DND-41 (cell line): ENCODE measurements around the gene ZNF451.

ENCODE experiments used
- ATAC-seq: fragments of 200-7000 bp; cut with Tn5 transposase; 3 replicates; pipeline ENCODE4 v1.9.1; 2021; ENCODE audit warnings: low read depth; ENCODE audit not compliant: insufficient read depth
- DNase-seq: peaks from one replicate; pipeline ENCODE4 v3.0.0-alpha.2; 2020
- H2AFZ ChIP-seq: 2 replicates; pipeline ENCODE4 v1.6.0; 2012; ENCODE audit warnings: low read depth, low read length
- H3K27ac ChIP-seq: 2 replicates; pipeline ENCODE4 v1.5.1; 2012; ENCODE audit warnings: low read length, inconsistent platforms
- H3K27me3 ChIP-seq: fragments of 200-600 bp; sonication (generic); 2 replicates; pipeline ENCODE4 v1.6.0; 2012; ENCODE audit warnings: low read length, mild to moderate bottlenecking, inconsistent platforms; ENCODE audit not compliant: insufficient read depth, poor library complexity
- H3K36me3 ChIP-seq: 2 replicates; pipeline ENCODE4 v1.5.1; 2012; ENCODE audit warnings: low read length, inconsistent platforms; ENCODE audit not compliant: insufficient read depth
- H3K4me1 ChIP-seq: 2 replicates; pipeline ENCODE4 v1.5.1; 2012; ENCODE audit warnings: mild to moderate bottlenecking, low read length; ENCODE audit not compliant: insufficient read depth
- H3K4me2 ChIP-seq: 2 replicates; pipeline ENCODE4 v1.6.0; 2012; ENCODE audit warnings: mild to moderate bottlenecking, moderate library complexity, low read length, inconsistent platforms; ENCODE audit not compliant: insufficient read depth
- H3K4me3 ChIP-seq, 2 experiments: fragments of 200-600 bp in 1 of 2; shearing (Covaris generic) in 1 of 2; 2 replicates each; pipeline ENCODE4 v1.5.1; 2012 to 2016; ENCODE audit warnings: inconsistent platforms in 2 of 2, low read length in 2 of 2, mild to moderate bottlenecking in 2 of 2, low read depth in 1 of 2, moderate library complexity in 1 of 2
- H3K79me2 ChIP-seq: 2 replicates; pipeline ENCODE4 v1.6.0; 2012; ENCODE audit warnings: low read length, inconsistent platforms; ENCODE audit not compliant: insufficient read depth
- H3K9ac ChIP-seq: 2 replicates; pipeline ENCODE4 v1.6.0; 2012; ENCODE audit warnings: low read depth, mild to moderate bottlenecking, inconsistent platforms, low read length, moderate library complexity
- H3K9me3 ChIP-seq: 2 replicates; pipeline ENCODE4 v1.5.1; 2012; ENCODE audit warnings: low read length, moderate library complexity, mild to moderate bottlenecking, inconsistent platforms; ENCODE audit not compliant: insufficient read depth, severe bottlenecking
- H4K20me1 ChIP-seq: 2 replicates; pipeline ENCODE4 v1.6.0; 2012; ENCODE audit warnings: low read length; ENCODE audit not compliant: insufficient read depth
- CTCF ChIP-seq: IDR thresholded peaks from 2 replicates; pipeline ENCODE4 v1.5.1; 2012; ENCODE audit warnings: borderline replicate concordance, low read length, moderate library complexity, mild to moderate bottlenecking; ENCODE audit not compliant: poor library complexity, severe bottlenecking; ENCODE audit errors: extremely low read depth
- EZH2 ChIP-seq: IDR thresholded peaks from 3 replicates; pipeline ENCODE4 v1.6.1; 2012; ENCODE audit warnings: borderline replicate concordance, low read depth, mild to moderate bottlenecking, moderate library complexity, low read length, inconsistent platforms; ENCODE audit not compliant: severe bottlenecking

ZNF451 gene

GRCh38 chr6:57141451-57142177, 51.6 kb downstream of the ZNF451 start:
- DNase-seq: no peak
- Histone ChIP-seq H3K36me3 (peaks cover 32% of the 10 kb centered on the region), H3K27ac (no peak overlapping the region), H3K9ac (no peak overlapping the region), H3K4me3 (no peak overlapping the region), H3K27me3 (no peaks in the 10 kb centered on the region), H2AFZ (no peak overlapping the region), H3K4me2 (no peak overlapping the region), H3K4me1 (no peaks in the 10 kb centered on the region), H4K20me1 (no peaks in the 10 kb centered on the region), H3K79me2 (no peaks in the 10 kb centered on the region), H3K9me3 (no peaks in the 10 kb centered on the region)
- no peak for ATAC-seq
- TF ChIP-seq CTCF (no peak), EZH2 (no peak)

- ATAC-seq (no peak), DNase-seq (no peak)
- no peak overlapping the region for H3K9ac ChIP-seq
- no peak overlapping the region for H3K4me2 ChIP-seq
- H3K4me1 ChIP-seq: peaks cover 3% of the 10 kb centered on the region
- no peak overlapping the region for H2AFZ ChIP-seq
- no peaks in the 10 kb centered on the region for H3K9me3 ChIP-seq
- H3K4me3 ChIP-seq: no peak overlapping the region
- H4K20me1 ChIP-seq: no peaks in the 10 kb centered on the region
- H3K27ac ChIP-seq: no peak overlapping the region
- TF ChIP-seq EZH2: no peak
- no peak for TF ChIP-seq CTCF
- H3K27me3 ChIP-seq: no peaks in the 10 kb centered on the region
- H3K36me3 ChIP-seq: peaks cover 32% of the 10 kb centered on the region
- H3K79me2 ChIP-seq: no peaks in the 10 kb centered on the region
Measured at GRCh38 chr6:57142178-57142525, 52.2 kb downstream of the ZNF451 start.

GRCh38 chr6:57143690-57144089, 53.7 kb downstream of the ZNF451 start:
- Histone ChIP-seq H3K4me2 (no peak overlapping the region), H3K79me2 (no peaks in the 10 kb centered on the region), H3K4me3 (no peak overlapping the region), H3K9ac (no peak overlapping the region), H3K27me3 (no peaks in the 10 kb centered on the region), H3K4me1 (peaks cover 19% of the 10 kb centered on the region), H3K9me3 (no peaks in the 10 kb centered on the region), H2AFZ (no peak overlapping the region), H3K27ac (no peak overlapping the region), H3K36me3 (peaks cover 40% of the 10 kb centered on the region), H4K20me1 (no peaks in the 10 kb centered on the region)
- ATAC-seq: no peak
- TF ChIP-seq EZH2: no peak
- no peak for TF ChIP-seq CTCF
- no peak for DNase-seq

DNA sequence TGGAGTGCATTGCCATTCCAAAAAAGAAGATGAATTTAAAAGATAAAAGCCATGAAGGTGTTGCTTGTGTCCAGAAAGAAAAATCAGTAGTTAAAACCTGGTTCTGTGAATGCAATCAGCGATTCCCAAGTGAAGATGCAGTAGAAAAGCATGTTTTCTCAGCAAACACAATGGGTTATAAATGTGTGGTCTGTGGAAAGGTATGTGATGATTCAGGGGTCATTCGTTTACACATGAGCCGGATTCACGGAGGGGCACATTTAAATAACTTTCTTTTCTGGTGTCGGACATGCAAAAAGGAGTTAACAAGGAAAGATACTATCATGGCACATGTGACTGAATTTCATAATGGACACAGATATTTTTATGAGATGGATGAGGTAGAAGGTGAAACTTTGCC, 57.4 kb downstream of the ZNF451 start:
- H3K36me3 ChIP-seq: peaks cover 48% of the 10 kb centered on the region
- no peak overlapping the region for H3K4me3 ChIP-seq
- no peaks in the 10 kb centered on the region for H4K20me1 ChIP-seq
- H3K4me2 ChIP-seq: peak overlapping the region; percentile 44; the same call in 1 of the 2 replicates
- peaks cover 19% of the 10 kb centered on the region for H3K4me1 ChIP-seq
- no peaks in the 10 kb centered on the region for H3K79me2 ChIP-seq
- no peaks in the 10 kb centered on the region for H3K9me3 ChIP-seq
- no peak overlapping the region for H3K9ac ChIP-seq
- H3K27me3 ChIP-seq: no peaks in the 10 kb centered on the region
- H2AFZ ChIP-seq: no peak overlapping the region
- no peak overlapping the region for H3K27ac ChIP-seq
- DNase-seq (no peak), ATAC-seq (no peak)
- TF ChIP-seq EZH2: no peak
- no peak for TF ChIP-seq CTCF
